GM19324 (cell line): ENCODE measurements around the gene KCNAB2.
"Not testable (repeated sequence)": the region's sequence is repeated elsewhere in the genome, so short reads cannot be mapped to it uniquely, and the experiment has no call there.

ENCODE experiments used
- ATAC-seq: cut with Tn5 transposase; IDR thresholded peaks from one replicate; pipeline ENCODE4 v1.9.1; 2021; ENCODE audit warnings: mild to moderate bottlenecking, moderate library complexity; ENCODE audit not compliant: unreplicated experiment, low FRiP score

KCNAB2 gene

DNA sequence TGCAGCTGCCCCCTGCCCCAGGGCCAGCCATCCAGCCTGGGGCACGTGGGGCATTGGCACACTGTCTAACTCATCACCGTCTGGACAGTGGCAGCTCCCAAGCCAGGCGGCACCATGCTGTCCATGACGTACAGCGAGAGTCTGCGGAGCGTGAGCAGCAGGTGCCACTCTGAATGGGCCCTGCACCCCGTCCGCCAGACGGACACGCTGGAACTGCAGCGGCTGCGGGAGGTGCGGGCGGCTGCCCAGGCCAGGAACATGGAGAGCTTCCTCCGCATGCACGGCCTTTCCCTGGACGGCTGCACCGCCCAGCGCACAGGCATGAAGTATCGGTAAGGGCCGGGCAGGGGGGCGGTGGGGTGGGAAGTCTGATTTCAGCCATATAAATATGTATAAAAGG is 5.7 kb downstream of the KCNAB2 start:
- no peak for ATAC-seq

DNA sequence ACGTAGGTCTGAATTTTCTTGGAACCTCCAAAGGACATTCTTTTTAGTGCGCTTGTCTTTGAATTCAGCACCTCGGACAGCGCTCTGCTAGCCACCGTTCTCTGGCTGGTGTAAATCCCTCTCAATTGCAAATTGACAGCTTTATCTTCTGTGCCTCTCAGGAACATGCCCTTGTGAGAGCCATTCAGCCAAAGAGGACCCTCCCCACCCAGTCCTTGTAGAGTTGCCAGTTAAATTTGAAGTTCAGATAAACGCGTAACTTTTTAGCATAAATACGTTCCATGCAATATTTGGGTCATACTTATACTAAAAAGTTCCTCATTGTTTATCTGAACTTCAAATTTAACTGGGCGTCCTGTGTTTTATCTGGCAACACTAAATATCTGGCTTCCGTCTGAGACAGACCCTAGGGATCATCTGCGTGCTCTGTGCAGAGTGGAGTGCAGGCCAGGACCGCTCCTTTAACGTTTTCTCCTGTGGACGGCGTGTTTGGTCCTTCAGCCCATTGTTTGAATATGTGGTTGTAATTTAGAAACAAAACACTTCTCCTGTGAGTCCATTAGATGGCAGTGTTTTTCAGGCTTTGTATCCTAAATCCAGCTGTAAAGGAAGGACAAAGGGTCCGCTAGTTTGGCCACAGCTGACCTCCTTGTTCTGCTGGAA is 7.0 kb downstream of the KCNAB2 start:
- no peak for ATAC-seq

DNA sequence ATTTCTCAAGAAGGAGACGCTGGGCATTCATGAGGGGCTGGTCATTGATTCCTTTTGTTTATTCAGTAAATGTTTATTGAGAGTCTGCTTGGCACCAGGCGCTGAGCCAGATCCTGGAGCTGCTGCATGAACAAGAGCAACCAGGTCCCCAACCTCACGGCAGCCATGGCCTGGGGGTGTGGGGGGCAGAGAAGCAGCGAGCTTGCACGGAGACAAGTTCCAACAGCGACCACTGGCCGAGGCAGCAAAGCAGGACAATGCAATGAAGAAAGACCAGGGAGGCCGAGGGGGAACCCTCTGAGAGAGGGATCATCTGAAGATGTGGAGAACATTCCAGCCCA is 7.5 kb downstream of the KCNAB2 start:
- ATAC-seq, result no peak

- ATAC-seq, result no peak
These were observed 8.9 kb downstream of the KCNAB2 start for GRCh38 chr1:6054596-6054995.

DNA sequence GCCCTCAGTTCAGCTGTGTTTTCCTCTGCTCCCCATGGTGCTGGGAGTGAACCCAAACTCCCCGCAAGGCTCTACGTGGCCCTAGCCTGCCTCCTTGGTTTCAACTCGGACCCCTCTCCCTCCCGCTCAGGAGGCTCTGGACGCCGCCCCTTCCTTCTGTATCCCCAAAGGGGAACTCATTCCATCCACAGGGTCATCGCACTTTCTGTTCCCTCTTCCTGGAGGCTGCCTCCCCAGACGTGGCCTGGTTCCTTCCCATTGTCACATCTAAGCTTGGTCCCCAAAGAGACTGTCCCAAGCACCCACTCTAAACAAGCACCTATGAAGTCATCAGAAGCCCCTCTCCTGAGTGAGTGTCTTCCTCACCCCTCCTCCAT is 10.9 kb downstream of the KCNAB2 start:
- ATAC-seq, result no peak

GRCh38 chr1:6057170-6057845 is 11.6 kb downstream of the KCNAB2 start:
- no peak for ATAC-seq

DNA sequence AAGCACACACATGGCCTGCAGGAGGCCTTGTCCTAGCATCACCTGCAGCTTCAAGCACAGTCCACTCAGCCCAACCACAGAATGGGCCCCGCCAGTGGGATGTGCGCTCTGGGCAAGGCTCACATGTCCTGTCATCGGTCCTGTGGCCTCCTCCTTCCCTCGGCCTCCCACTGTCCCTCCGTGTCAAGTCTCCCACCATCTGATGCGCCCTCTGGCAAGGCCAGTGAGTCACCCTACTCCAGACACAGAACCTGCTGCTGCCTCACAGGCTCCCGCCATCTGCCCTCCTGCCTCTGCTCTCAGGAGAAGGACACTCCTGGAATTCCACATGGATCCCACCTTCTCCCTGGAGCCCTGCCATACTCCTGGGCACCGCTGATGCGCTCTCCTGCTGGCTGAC is 14.2 kb downstream of the KCNAB2 start:
- no peak for ATAC-seq

DNA sequence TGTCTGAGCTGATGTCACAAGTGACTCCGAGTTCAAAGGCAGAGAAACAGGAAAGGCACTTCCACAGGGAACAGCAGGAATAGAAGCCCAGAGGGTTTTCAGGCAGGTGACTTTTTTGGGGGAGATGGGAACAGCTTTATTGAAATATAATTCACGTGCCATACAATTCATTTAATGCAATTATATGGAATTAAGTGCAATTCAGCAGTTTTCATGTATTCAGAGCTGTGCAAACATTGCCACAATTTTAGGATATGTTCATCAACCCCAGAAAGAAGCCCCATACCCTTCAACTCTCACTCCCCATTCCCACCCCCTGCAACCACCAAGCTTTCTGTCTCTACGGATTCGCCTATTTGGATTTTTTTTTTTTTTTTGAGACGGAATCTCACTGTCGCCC is 17.0 kb downstream of the KCNAB2 start:
- ATAC-seq, result no peak

DNA sequence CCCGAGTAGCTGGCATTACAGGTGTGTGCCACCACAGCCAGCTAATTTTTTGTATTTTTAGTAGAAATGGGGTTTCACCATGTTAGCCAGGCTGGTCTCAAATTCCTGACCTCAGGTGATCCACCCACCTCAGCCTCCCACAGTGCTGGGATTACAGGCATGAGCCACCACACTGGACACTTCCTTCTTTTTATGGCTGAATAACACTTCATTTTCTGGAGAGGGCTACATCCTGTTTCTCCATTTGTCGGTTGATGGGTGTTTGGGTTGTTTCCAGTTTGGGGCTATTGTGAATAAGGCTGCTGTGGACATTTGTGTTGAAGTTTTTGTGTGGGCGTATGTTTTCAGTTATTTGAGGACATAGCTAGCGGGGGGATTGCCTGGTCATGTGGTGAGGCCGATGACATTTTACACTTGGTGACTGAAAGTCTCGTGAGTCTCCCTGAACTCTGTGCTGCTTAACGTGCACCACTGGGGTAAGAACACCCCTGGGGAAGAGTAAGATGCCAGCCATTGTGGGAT is 17.9 kb downstream of the KCNAB2 start:
- ATAC-seq, result not testable (repeated sequence)

DNA sequence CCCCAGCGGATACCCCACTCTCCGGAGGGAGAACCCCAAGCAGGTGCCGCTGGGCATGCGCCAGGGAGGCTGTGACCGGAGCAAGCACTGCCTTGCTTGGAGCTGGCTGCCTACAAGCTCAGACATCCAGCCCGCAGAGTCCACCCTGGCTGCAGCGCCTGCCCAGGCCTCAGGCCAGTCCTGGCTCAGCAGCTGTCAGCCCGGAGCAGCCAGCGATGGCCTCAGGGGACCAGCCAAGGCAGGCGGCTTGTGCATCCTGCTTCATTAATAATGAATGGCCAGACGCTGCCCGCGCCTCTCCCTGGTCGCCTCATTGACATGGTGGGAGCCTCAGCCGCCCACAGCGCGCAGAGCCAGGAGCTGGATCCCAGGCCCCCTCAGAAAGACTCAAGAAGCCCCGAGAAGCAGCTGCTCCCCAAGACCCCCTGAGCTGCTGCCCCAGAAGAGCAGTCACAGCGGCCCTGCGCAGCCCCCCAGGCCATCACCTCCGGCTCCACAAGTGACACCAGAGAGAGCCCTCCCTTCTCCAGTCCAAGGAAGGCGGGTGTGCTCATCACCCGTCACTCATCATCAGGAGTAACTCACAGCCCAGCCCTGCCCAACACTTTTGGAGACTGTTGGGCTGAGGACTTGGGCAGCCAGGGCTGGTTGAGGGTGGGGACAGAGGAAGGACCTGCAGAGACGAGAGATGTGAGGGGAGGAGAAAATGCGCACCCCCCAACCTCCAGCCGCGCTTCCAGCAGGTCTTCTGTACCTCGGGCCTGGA is 19.6 kb downstream of the KCNAB2 start:
- no peak for ATAC-seq

- ATAC-seq, result no peak
These were observed 21.0 kb downstream of the KCNAB2 start for GRCh38 chr1:6066680-6067079.

- ATAC-seq, result no peak
These were observed 22.4 kb downstream of the KCNAB2 start for GRCh38 chr1:6068073-6068472.

DNA sequence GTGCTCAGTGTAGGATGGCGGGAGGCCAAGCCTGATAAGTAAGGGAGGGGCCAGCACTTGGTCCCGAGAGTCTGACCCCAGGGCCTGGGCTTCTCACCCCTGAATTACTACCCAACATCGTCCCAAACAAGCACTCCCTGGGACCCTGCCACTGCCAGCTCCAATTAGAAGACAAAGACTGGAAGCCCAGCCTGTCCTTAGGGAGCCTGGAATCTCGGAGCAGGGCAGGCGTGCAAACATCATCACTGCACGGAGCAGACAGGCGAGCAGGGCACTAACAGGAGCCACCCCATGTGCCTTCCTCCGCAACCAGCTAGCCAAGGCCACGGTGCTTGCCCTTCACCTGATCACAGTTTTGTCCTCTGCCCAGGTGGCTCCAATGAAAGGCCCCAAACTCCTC is 23.2 kb downstream of the KCNAB2 start:
- ATAC-seq, result no peak

DNA sequence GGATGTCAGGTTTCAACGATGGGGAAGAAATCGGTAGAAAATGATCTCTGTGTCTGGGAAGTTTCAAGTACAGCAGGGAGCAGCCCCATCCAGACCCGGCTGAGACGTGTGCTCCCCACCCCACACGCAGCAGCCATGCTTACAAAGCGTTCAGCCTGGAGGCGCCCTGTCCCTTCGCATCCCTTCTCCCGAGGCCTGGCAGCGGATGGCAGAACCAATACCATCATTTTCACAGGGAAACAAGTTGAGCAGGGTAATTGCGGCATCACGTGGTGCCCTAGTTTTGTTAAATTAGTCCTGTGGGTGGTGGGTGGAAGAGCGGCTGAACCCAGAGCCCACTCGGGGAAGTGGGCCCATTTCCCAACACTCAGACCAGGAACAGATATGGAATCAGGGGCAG is 23.9 kb downstream of the KCNAB2 start:
- no peak for ATAC-seq

DNA sequence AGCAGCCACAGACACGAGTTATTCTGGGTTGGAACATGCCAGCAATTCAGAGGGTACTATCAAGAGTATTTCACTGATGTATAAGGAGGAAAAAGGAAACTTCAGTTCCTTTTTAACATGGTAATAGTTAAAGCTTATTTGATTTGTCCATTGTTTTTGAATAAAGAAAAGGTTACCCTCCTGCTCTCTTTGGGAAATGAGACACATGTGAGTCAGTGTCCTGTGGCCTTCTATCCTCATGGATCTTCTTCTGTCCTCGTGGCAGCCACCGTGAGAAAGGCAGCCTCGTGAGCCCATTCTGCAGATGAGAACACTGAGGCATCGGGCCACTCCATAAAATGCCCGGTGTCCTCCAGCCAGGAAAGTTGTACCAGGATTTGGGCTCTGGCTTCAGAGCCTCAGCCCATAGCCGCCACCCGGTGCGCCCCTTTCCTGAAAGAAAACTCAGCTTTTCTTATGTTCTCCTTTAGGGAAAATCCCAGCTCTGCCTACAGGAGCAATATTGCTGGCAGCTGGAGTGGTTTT is 24.8 kb downstream of the KCNAB2 start:
- ATAC-seq, result no peak

GRCh38 chr1:6071219-6071618 is 25.5 kb downstream of the KCNAB2 start:
- ATAC-seq, result no peak

- ATAC-seq, result no peak
These were observed 27.2 kb downstream of the KCNAB2 start for GRCh38 chr1:6072774-6073479.

- no peak for ATAC-seq
These were observed 27.9 kb downstream of the KCNAB2 start for GRCh38 chr1:6073480-6074053.

GRCh38 chr1:6074192-6074901 is 28.7 kb downstream of the KCNAB2 start:
- no peak for ATAC-seq

- ATAC-seq, result no peak
These were observed 30.1 kb downstream of the KCNAB2 start for GRCh38 chr1:6075748-6076147.
